C4-2B (cell line): ENCODE data around the gene DDX27.

ENCODE experiments used
- CTCF ChIP-seq: fragments of 450-650 bp; conservative IDR thresholded peaks from 2 replicates; pipeline ENCODE4 v1.5.1; 2017; ENCODE audit warnings: mild to moderate bottlenecking
- ZFX ChIP-seq: fragments of 450-650 bp; IDR thresholded peaks from 2 replicates; pipeline ENCODE4 v1.6.1; 2017

- TF ChIP-seq CTCF (no peak), ZFX (no peak)
These were observed 60.7 kb downstream of the DDX27 start for GRCh38 chr20:49279677-49280462.
